Urinary bladder (tissue), 4 donors: ENCODE measurements around the gene FTH1. TPM values are rescaled to one million over a fixed set of nuclear protein-coding genes. Genes with fewer than 3 reads are reported as not detected.

ENCODE experiments used
- DNase-seq: peaks from one replicate; pipeline ENCODE4 v3.0.0-alpha.2; 2015; ENCODE audit errors: extremely low spot score
- H3K27ac ChIP-seq: one replicate; pipeline ENCODE4 v1.5.1; 2013; ENCODE audit warnings: low read depth, mild to moderate bottlenecking, moderate library complexity
- H3K36me3 ChIP-seq: one replicate; pipeline ENCODE4 v1.6.1; 2013; ENCODE audit warnings: mild to moderate bottlenecking, moderate library complexity; ENCODE audit not compliant: insufficient read depth
- H3K4me1 ChIP-seq: one replicate; pipeline ENCODE4 v1.6.1; 2013; ENCODE audit warnings: mild to moderate bottlenecking, moderate library complexity; ENCODE audit not compliant: insufficient read depth
- H3K4me3 ChIP-seq: one replicate; pipeline ENCODE4 v1.5.1; 2013; ENCODE audit warnings: low read depth, low read length
- WGBS: extraction: QIAGEN DNeasy Blood & Tissue Kit; methylation state at CpG from one replicate; pipeline ENCODE4 v1.1.7; 2013; 5-methylcytosine and 5-hydroxymethylcytosine counted together
- polyA plus RNA-seq: library from polyadenylated mRNA; stranded (reverse); fragments of 200-250 nt; gene quantifications from one replicate; pipeline ENCODE4 v1.2.3, GENCODE V29; 2013
- total RNA-seq: library from RNA; depleted of rRNA; stranded (reverse); fragments of >200 nt; gene quantifications from one replicate; pipeline ENCODE4 v1.2.3, GENCODE V29; 2014
- donor health status: healthy with polysubstance abuse.
- donor health status: healthy.

FTH1 gene
- total and polyA plus RNA-seq, 2 donors, result 523 to 5,662 TPM

DNA sequence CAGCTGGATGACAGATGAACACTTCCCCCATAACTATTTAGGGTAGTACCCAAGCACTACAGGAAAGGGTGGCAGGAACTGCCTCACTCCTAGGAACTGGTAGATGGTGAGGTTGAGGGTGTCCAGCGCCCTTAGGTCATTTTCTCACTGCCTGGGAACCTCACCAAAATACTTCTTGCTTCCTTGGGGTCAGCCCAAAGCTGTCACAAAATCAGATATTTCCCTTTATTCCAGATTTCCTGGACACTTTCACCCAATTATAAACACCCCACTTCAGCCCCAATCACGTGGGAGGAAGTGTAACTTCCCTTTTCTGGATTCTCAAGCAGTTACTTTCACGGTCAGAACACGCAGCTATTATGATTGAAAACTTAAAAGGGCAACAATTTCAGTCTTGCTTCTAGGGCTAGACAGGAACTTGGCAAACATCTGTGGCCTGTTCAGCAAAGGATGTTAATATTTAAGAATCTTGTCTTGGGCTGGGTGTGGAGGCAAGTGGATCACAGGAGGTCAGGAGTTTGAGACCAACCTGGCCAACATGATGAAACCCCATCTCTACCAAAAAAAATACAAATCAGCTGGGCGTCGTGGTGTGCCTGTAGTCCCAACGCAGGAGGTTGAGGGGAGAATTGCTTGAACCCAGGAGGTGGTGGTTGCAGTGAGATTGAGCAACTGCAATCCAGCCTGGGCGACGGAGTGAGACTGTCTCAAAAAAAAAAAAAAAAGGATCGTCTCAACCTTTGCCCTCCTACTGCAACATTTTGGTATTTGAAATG lies 4.0 kb downstream of the FTH1 start:
- Histone ChIP-seq H3K27ac (no peak overlapping the region), H3K36me3 (peaks cover 4% of the 10 kb centered on the region), H3K4me3 (no peak overlapping the region), H3K4me1 (no peaks in the 10 kb centered on the region)
- no peak for DNase-seq
- WGBS, result 57% methylated on average over 10 of the region's 10 CpGs

DNA sequence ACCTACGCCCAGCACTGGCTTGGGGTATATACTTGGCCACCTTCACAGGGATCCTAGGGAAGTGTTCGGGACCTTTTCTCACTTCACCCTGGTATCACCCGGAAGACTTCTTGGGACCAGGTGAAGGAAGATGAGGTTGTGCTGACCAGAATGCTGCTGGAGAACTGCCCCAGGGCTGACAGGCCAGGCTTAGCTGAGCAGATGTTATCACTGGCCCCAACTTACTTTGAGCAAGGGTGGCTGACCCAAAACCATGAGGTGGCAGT lies 4.5 kb downstream of the FTH1 start:
- Histone ChIP-seq H3K36me3 (peaks cover 4% of the 10 kb centered on the region), H3K4me3 (no peak overlapping the region), H3K27ac (peak overlapping the region; percentile 25), H3K4me1 (no peaks in the 10 kb centered on the region)
- no peak for DNase-seq
- 97% methylated on average over 3 of the region's 3 CpGs for WGBS

DNA sequence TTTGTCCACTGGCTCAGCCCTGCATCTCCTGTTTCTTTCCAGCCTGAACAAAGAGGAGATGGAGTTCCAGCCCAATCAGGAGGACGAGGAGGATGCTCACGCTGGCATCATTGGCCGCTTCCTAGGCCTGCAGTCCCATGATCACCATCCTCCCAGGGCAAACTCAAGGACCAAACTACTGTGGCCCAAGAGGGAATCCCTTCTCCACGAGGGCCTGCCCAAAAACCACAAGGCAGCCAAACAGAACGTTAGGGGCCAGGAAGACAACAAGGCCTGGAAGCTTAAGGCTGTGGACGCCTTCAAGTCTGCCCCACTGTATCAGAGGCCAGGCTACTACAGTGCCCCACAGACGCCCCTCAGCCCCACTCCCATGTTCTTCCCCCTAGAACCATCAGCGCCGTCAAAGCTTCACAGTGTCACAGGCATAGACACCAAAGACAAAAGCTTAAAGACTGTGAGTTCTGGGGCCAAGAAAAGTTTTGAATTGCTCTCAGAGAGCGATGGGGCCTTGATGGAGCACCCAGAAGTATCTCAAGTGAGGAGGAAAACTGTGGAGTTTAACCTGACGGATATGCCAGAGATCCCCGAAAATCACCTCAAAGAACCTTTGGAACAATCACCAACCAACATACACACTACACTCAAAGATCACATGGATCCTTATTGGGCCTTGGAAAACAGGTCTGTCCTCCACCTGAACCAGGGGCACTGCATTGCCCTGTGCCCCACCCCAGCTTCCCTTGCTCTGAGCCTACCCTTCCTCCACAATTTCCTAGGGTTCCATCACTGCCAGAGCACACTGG lies 5.0 kb downstream of the FTH1 start:
- no peak for DNase-seq
- Histone ChIP-seq H3K4me3 (no peak overlapping the region), H3K4me1 (no peaks in the 10 kb centered on the region), H3K36me3 (peaks cover 4% of the 10 kb centered on the region), H3K27ac (peak overlapping the region; percentile 25)
- 88% methylated on average over 12 of the region's 12 CpGs for WGBS

DNA sequence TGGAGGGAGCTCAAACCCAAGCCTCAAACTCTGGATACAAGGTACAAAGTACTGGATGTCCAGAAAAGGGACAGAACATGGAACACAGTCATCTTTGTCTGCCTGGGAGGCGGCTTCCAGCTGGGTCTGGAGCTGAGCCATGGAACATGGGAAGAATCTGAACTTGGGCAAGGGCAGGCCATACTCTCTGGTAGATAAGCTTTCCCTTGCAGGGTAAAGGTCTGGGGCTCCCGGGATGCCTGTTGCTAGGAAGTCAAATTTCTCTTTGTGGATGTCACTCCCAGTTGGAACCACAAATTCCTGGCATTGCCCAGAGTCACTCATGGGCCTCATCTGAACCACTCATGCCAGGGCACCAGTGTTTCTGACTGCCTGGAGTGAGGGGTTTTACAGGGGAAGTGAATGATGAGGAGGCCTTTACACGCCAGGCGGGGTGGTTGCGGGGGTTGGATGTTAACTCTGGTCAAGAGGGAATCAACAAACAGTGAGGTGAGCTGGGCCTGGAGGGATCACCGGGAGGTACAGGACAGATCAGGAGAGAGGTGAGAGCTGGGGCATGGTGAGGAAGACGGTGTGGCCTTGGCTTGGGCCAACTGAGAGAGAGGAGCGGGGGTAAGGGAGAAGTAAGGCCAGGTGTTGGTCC lies 5.7 kb downstream of the FTH1 start:
- WGBS, result 86% methylated on average over 8 of the region's 8 CpGs
- Histone ChIP-seq H3K27ac (no peak overlapping the region), H3K4me1 (no peaks in the 10 kb centered on the region), H3K36me3 (peaks cover 4% of the 10 kb centered on the region), H3K4me3 (no peak overlapping the region)
- no peak for DNase-seq

DNA sequence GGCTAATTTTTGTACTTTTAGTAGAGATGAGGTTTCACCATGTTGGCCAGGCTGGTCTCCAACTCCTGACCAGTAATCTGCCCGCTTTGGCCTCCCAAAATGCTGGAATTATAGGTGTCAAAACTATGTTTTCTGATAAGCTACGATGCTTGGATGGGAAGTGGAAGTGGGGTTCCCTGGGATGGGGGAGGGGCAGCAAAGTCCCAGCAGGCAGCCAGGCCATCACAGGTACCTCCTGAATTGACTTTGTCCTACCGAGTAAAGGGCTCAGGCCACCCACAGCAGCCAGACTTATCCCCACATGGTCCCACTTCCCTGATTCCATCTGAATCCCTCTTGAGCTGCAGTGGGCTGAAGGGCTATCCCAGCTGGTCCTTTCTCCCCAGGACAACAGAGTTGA lies 6.9 kb downstream of the FTH1 start:
- 78% methylated on average over 3 of the region's 3 CpGs for WGBS
- H3K36me3 ChIP-seq, result peaks cover 4% of the 10 kb centered on the region
- no peak for DNase-seq
- H3K4me3 ChIP-seq, result no peak overlapping the region
- no peak overlapping the region for H3K27ac ChIP-seq
- no peaks in the 10 kb centered on the region for H3K4me1 ChIP-seq

DNA sequence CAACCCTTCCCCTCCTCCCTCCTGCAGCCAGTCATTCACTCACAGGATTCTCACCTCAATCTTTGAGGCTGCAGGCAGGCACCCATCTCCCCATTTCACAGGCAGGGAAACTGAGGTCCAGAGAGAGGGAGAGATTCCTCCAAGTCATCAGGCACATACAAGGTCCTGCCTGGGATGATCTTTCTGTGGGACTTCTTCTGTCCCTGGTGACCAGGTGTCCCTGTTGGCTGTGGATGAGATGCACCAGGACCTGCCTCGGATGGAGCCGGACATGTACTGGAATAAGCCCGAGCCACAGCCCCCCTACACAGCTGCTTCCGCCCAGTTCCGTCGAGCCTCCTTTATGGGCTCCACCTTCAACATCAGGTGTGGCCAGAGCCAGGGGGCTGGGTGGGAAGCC lies 7.8 kb downstream of the FTH1 start:
- no peak for DNase-seq
- H3K27ac ChIP-seq, result no peak overlapping the region

DNA sequence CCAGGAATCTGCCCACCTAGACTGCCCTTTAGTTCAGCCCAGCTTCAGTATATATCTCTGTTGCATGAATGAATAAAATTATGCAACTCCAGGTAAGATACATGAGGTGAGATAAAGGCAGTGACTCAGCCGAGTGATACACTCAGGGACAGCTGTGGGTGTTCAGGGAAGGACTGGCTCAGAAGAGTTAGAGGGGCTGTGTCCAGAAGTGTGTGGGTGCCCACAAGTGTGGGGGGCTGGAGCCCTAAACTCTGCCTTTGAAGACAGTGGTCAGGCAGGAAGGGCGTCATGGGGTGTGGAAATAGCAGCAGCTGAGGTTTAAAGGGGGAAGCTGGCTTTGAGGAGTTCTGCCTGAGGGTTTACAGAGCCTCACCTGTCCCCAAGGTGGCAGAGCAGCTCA lies 8.3 kb downstream of the FTH1 start:
- Histone ChIP-seq H3K36me3 (no peaks in the 10 kb centered on the region), H3K4me1 (no peaks in the 10 kb centered on the region), H3K27ac (no peak overlapping the region), H3K4me3 (no peak overlapping the region)
- WGBS, result 60% methylated on average over 2 of the region's 2 CpGs
- no peak for DNase-seq

More for the DNA sequence above, 7.8 kb downstream of the FTH1 start:
- Histone ChIP-seq H3K36me3 (no peaks in the 10 kb centered on the region), H3K4me1 (no peaks in the 10 kb centered on the region), H3K4me3 (no peak overlapping the region)
- WGBS, result 88% methylated on average over 6 of the region's 6 CpGs

DNA sequence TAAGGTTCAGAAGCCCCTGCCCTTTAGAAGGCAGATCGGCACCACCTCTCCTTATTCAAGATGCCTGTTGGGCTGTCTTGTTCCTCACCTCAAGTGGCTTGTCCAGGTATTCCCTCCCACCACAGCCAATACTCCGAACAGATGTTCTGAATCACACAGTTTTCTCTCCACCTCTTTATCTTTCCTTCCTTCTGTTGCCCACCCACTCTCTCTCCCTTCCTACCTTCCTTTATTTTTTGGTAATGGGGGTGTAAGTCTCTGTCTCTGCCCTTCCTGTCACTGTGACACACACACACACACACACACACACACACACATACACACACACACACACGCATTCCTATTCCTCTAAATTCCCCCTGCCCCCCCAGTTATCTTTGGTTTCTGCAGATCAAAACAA lies 8.8 kb downstream of the FTH1 start:
- WGBS, result 65% methylated on average over 3 of the region's 3 CpGs
- no peak overlapping the region for H3K27ac ChIP-seq
- no peak overlapping the region for H3K4me3 ChIP-seq
- H3K4me1 ChIP-seq, result no peaks in the 10 kb centered on the region
- DNase-seq, result no peak
- H3K36me3 ChIP-seq, result no peaks in the 10 kb centered on the region

DNA sequence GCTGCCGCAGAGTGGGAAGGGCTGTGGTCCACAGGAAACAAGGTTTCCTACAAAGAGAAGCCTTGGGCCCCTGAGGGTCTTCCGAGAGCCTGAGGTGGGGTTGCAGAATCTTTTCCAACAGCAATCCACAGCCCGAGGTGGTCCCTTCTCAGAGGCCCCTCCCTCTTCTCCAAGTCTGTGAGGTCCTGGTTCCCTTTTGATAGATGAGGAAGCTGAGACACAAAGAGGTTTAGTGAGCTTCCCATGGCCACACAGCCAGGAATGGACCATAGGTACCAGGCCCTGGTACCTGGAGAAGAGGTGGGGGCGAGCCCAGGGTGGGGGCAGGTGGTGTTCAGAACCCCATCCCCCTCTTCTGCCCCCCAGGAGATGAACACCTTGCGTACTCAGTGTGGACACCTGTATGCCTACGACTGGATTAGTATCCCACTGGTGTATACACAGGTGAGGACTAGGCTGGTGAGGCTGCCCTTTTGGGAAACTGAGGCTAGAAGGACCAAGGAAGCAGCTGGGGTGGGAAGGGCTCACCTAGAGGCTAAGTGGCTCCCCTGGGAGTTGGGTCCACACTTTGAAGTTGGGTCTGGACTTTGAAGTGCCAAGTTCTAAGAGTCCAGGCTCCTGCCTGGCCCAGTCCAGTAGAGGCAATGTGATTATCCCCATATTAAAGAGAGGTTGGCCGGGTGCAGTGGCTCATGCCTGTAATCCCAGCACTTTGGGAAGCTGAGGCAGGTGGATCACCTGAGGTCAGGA lies 10.2 kb downstream of the FTH1 start:
- Histone ChIP-seq H3K4me1 (no peaks in the 10 kb centered on the region), H3K4me3 (no peak overlapping the region), H3K27ac (no peak overlapping the region), H3K36me3 (no peaks in the 10 kb centered on the region)
- no peak for DNase-seq
- 88% methylated on average over 7 of the region's 7 CpGs for WGBS

DNA sequence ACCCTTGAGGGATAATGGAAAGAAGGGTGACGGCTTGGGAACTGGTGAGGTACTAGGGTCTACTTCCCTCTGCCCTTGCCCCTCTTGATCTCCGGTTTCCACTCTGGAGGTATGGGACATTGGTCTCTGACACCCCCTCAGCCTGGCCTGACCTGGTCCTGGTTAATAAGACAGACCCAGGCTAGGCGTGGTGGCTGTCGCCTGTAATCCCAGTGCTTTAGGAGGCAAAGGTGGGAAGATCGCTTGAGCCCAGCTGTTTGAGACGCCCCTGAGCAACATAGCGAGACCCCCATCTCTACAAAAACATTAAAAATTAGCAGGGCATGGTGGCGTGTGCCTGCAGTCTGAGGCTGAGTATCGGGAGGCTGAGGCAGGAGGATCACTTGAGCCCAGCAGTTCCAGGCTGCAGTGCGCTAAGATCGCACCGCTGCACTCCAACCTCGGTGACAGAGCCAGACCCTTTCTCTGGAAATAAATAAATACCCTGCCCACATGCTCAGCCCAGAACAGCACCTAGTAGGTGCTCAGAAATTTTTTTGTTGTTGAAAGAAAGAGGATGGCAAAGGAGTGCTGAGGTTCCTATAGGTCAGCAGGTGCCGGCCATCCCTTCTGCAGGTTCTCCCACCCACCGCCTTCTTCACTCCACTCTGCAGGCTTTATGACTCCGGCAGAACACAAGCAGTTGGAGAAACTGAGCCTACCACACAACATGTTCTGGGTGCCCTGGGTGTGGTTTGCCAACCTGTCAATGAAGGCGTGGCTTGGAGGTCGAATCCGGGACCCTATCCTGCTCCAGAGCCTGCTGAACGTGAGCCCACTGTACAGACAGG lies 11.0 kb downstream of the FTH1 start:
- Histone ChIP-seq H3K4me3 (no peak overlapping the region), H3K27ac (no peak overlapping the region), H3K36me3 (no peaks in the 10 kb centered on the region), H3K4me1 (no peaks in the 10 kb centered on the region)
- no peak for DNase-seq
- WGBS, result 95% methylated on average over 20 of the region's 20 CpGs

DNA sequence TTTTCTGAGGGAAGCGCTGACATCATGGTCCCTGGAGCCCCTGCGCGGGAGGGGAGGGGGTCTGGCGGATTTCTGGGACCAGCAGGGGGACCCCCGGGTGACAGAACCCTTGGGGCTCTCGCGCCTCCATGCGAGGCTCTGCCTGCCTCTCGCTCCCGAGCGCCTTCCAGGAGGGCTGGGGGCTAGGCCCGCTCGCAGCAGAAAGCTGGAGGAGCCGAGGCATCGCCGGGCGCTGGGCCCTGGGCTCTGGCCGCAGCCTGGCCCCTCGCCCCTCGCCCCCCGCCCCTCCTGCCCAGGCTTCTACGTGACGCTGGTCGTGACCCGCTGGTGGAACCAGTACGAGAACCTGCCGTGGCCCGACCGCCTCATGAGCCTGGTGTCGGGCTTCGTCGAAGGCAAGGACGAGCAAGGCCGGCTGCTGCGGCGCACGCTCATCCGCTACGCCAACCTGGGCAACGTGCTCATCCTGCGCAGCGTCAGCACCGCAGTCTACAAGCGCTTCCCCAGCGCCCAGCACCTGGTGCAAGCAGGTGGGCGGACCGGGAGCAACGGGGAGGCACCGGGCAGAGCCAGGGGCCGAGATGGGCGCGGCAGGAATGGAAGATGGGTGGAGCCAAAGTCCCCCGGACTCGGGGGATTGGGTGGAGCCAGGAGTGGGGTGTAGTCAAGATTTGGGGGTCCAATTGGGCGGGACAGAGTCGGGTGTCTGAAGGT lies 11.9 kb downstream of the FTH1 start:
- no peak for DNase-seq

DNA sequence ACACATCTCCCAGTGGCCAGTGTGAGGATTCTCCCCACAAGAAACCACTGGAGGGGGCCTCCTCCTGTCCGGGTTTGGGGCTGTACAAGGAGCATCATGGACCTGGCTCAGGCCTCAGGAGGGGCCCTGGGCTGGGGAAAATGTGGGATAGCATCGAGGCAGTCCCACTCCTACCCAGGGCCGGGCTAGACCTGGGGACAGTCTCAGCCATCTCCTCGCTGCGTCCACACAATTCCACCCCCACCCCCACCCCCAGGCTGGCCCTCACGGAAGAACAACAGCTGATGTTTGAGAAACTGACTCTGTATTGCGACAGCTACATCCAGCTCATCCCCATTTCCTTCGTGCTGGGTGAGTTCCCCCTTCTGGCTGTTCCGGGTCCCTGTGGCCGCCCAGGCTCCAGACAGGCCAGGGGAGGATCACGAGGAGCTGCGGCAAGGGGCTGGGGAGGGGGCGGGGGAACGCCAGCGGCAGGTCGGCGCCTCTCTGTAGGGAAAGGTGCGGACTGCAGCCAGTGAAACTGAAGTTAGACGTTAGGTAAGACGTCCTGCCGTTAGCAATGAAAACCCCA lies 12.5 kb downstream of the FTH1 start:
- DNase-seq, result no peak
- WGBS, result 6% methylated on average over 21 of the region's 21 CpGs
- H3K36me3 ChIP-seq, result no peaks in the 10 kb centered on the region
- H3K4me1 ChIP-seq, result no peaks in the 10 kb centered on the region
- H3K27ac ChIP-seq, result peak overlapping the region; percentile 66
- H3K4me3 ChIP-seq, result peak overlapping the region; percentile 33

More for the DNA sequence above, 11.9 kb downstream of the FTH1 start:
- Histone ChIP-seq H3K4me1 (no peaks in the 10 kb centered on the region), H3K36me3 (no peaks in the 10 kb centered on the region), H3K4me3 (peak overlapping the region; percentile 33), H3K27ac (peak overlapping the region; percentile 66)
- 5% methylated on average over 56 of the region's 56 CpGs for WGBS
